ENCODE data around the gene GSTA4. TPM values are rescaled to one million over a fixed set of nuclear protein-coding genes. Genes with fewer than 3 reads are reported as not detected.

GSTA4 gene
- total and polyA plus RNA-seq, 2 of the 8 experiments (the other 6 are each of a cell fraction or from before 2014, with no cell fraction given), result 13.9 to 21.6 TPM

DNA sequence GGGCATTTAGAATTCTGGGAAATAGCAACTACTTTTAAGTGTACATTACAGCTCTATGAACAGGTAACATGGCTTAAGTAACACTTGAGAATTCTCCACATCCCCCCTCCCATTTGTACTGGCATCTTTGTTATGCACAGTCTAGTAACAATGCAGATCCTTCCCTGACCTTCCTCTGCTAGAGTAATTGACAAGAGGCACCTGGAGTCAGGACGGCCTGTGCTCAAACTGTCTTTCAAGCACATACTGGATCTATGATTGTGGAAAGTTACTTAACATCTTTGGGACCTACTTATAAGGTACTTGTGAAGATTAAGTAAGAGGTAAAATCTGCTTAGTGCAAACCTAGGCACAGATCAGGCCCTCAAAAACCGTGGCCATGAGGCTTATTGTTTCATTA lies 63.7 kb downstream of the GSTA4 start:
- Histone ChIP-seq H3K9me3 (ENCODE audit: insufficient read depth in 2 of 2, low read depth in 1 of 2, low read length in 1 of 2) (no peaks in the 10 kb centered on the region), H2AFZ (ENCODE audit: low read length) (0 out of 2 replicates have a peak overlapping the region, but pooled peaks have one; percentile 69)
- peak; percentile 73 for FAIRE-seq

More for the DNA sequence above, 63.7 kb downstream of the GSTA4 start:
- Histone ChIP-seq H4K8ac (ENCODE audit: extremely low read depth, insufficient read depth, low read length) (no peak overlapping the region), H4K91ac (replicated peaks; ENCODE audit: insufficient read length, low read length) (no peak overlapping the region), H3K4me3 (ENCODE audit: extremely low read depth in 1 of 4, insufficient read depth in 2 of 4, low read depth in 3 of 4, low read length in 4 of 4) (no peak overlapping the region), H3K9ac (replicated peaks in 1 of 4; ENCODE audit: extremely low read depth in 1 of 4, low read depth in 3 of 4, low read length in 3 of 4) (no peak overlapping the region), H3K18ac (ENCODE audit: extremely low read depth, low read length) (no peak overlapping the region; the same call in 1 of the 2 replicates), H2BK120ac (replicated peaks; ENCODE audit: low read depth, low read length) (no peak overlapping the region), H4K20me1 (replicated peaks in 1 of 2; ENCODE audit: control insufficient read depth in 1 of 2, insufficient read depth in 2 of 2, low read length in 2 of 2) (no peaks in the 10 kb centered on the region), H3K27ac (ENCODE audit: low read depth, low read length) (no peak overlapping the region), H2AK5ac (ENCODE audit: low read depth, low read length) (no peak overlapping the region), H2BK15ac (ENCODE audit: low read length) (no peak overlapping the region), H3K27me3 (replicated peaks in 1 of 4; ENCODE audit: control insufficient read depth in 3 of 4, extremely low read depth in 1 of 4, insufficient read depth in 3 of 4, low read length in 3 of 4) (no peaks in the 10 kb centered on the region), H2BK5ac (ENCODE audit: low read depth, low read length) (no peak overlapping the region), H3K4me1 (replicated peaks in 1 of 4; ENCODE audit: control insufficient read depth in 3 of 4, insufficient read depth in 4 of 4, low read length in 3 of 4) (peaks cover 0 to 2% (median under 1%) of the 10 kb centered on the region in 4 experiments; a peak in 2 of 7 replicates), H2BK20ac (ENCODE audit: low read length) (no peak overlapping the region), H3K79me1 (ENCODE audit: low read depth, low read length) (no peaks in the 10 kb centered on the region), H3K56ac (replicated peaks; ENCODE audit: insufficient read length, low read depth, low read length) (no peak overlapping the region), H3K23me2 (ENCODE audit: low read depth, low read length) (no peaks in the 10 kb centered on the region), H3K14ac (ENCODE audit: insufficient read length) (no peak overlapping the region), H3K79me2 (ENCODE audit: control insufficient read depth in 1 of 2, insufficient read depth in 2 of 2, low read length in 2 of 2) (no peaks in the 10 kb centered on the region), H3K36me3 (ENCODE audit: control insufficient read depth in 2 of 4, insufficient read depth in 4 of 4, low read length in 3 of 4) (no peaks in the 10 kb centered on the region), H3K4me2 (ENCODE audit: insufficient read depth in 1 of 2, low read depth in 2 of 2, low read length in 2 of 2) (peak overlapping the region in 1 of 2 experiments; percentile 45; a peak in 1 of 4 replicates), H2BK12ac (ENCODE audit: low read depth, low read length) (no peak overlapping the region), H3K4ac (replicated peaks; ENCODE audit: insufficient read length, low read depth, low read length) (no peak overlapping the region), H4K5ac (ENCODE audit: insufficient read length, low read depth, low read length) (no peak overlapping the region), H3K23ac (ENCODE audit: insufficient read length) (no peak overlapping the region)
- 62% methylated on average over 2 of the region's 2 CpGs; no CpG with 5 or more reads in 1 of the 2 experiments for WGBS, 2 experiments (ENCODE audit: extremely low coverage in 1 of 2, insufficient coverage in 1 of 2, insufficient read length in 1 of 2, insufficient replicate concordance in 2 of 2, low coverage in 1 of 2, low lambda C conversion rate in 2 of 2, missing lambda C conversion rate in 1 of 2)
- TF ChIP-seq SP1 (IDR thresholded peaks at IDR 0.05; ENCODE audit: low read depth, low read length) (0 out of 2 replicates have a peak, but pooled peaks have one; percentile 17), POU5F1 (IDR thresholded peaks at IDR 0.05; ENCODE audit: low read depth, low read length) (peak; percentile 93), TCF12 (IDR thresholded peaks at IDR 0.05; ENCODE audit: low read depth, low read length) (0 out of 2 replicates have a peak, but pooled peaks have one; percentile 63), TEAD4 (IDR thresholded peaks at IDR 0.05; ENCODE audit: low read depth, low read length) (no peak), BRCA1 (IDR thresholded peaks at IDR 0.05; ENCODE audit: low read depth, low read length) (no peak), MAFK (IDR thresholded peaks at IDR 0.05; ENCODE audit: low read depth, low read length) (no peak), TBP (IDR thresholded peaks at IDR 0.05; ENCODE audit: low read depth, low read length) (no peak), NANOG (IDR thresholded peaks at IDR 0.05; ENCODE audit: insufficient read depth, low read depth, low read length, poor library complexity, severe bottlenecking) (no peak)
- TF ChIP-seq, protein P1, sequence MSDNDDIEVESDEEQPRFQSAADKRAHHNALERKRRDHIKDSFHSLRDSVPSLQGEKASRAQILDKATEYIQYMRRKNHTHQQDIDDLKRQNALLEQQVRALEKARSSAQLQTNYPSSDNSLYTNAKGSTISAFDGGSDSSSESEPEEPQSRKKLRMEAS (IDR thresholded peaks at IDR 0.05), result 0 out of 2 replicates have a peak, but pooled peaks have one; percentile 9
- TF ChIP-seq, protein P2, sequence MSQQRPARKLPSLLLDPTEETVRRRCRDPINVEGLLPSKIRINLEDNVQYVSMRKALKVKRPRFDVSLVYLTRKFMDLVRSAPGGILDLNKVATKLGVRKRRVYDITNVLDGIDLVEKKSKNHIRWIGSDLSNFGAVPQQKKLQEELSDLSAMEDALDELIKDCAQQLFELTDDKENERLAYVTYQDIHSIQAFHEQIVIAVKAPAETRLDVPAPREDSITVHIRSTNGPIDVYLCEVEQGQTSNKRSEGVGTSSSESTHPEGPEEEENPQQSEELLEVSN (IDR thresholded peaks at IDR 0.05), result no peak; the same call in 1 of the 2 replicates
- POLR2A ChIA-PET (ENCODE audit: partially characterized antibody), result no interaction called here
- DNase-seq (ENCODE audit: low read depth in 1 of 2, low spot score in 2 of 2), result no peak
- CTCF ChIA-PET (ENCODE audit: partially characterized antibody), result no interaction called here

Measured in H1 (cell line).